Adrenal gland (tissue), 12 donors: ENCODE data around the gene ARHGAP20. TPM values are rescaled to one million over a fixed set of nuclear protein-coding genes. Genes with fewer than 3 reads are reported as not detected.

Experiments
- DNase-seq, 7 donors: peaks; one replicate each; pipeline ENCODE4 v3.0.0-alpha.2; 2019 to 2020
- H3K27ac ChIP-seq, 5 donors: fragments of 200-600 bp; sonication (generic) in 4 of 5; 1 replicate in 3 of 5; 2 replicates in 2 of 5; pipeline versions ENCODE4 v1.5.1 to v1.8.0; 2016 to 2020; ENCODE audit warnings: mild to moderate bottlenecking in 1 of 5
- H3K27me3 ChIP-seq: fragments of 200-600 bp; 2 replicates; pipeline ENCODE4 v1.8.0; 2021
- H3K36me3 ChIP-seq, 2 donors: fragments of 200-600 bp; replicated peaks in 1 of 2; 1 replicate in 1 of 2; 2 replicates in 1 of 2; pipeline versions ENCODE4 v1.5.1 to v1.8.0; 2018 to 2022
- H3K4me1 ChIP-seq, 2 donors: fragments of 200-600 bp; replicated peaks in 1 of 2; 1 replicate in 1 of 2; 2 replicates in 1 of 2; pipeline versions ENCODE4 v1.5.1 to v1.8.0; 2018 to 2021
- H3K4me3 ChIP-seq, 4 donors: fragments of 200-600 bp; sonication (generic) in 3 of 4; one replicate each; pipeline ENCODE4 v1.5.1; 2016 to 2018
- H3K9me3 ChIP-seq, 3 donors: fragments of 200-600 bp; sonication (generic) in 1 of 3; replicated peaks in 1 of 3; 1 replicate in 2 of 3; 2 replicates in 1 of 3; pipeline versions ENCODE4 v1.5.1 to v1.8.0; 2016 to 2021
- POLR2A ChIP-seq, 2 donors: fragments of 450-650 bp; IDR thresholded peaks; one replicate each; pipeline ENCODE4 v1.6.1; 2017; ENCODE audit warnings: antibody characterized with exemption in 2 of 2, mild to moderate bottlenecking in 2 of 2, moderate library complexity in 1 of 2
- WGBS, 4 donors: extraction: QIAGEN DNeasy Blood & Tissue Kit in 2 of 4; methylation state at CpG; one replicate each; pipeline versions ENCODE4 v1.1.5 to v1.1.7; 2013 to 2017; 5-methylcytosine and 5-hydroxymethylcytosine counted together
- intact Hi-C, 2 donors: fragments of 100-400 bp; cut with DNase I; formaldehyde crosslinking; loops; one replicate each; pipeline versions ENCODE4 v1.14.1 to v1.15.0; 2022 to 2023
- polyA plus RNA-seq, 3 donors: library from polyadenylated mRNA; stranded (reverse); fragments of 200-250 nt in 2 of 3; fragments of 350-450 nt in 1 of 3; fragmentation: Illumina TruSeq in 1 of 3; extraction: RNeasy Lipid Tissue Mini Kit (QIAGEN cat#74804) in 1 of 3; gene quantifications; one replicate each; pipeline ENCODE4 v1.2.3, GENCODE V29; 2013 to 2014
- total RNA-seq, 9 donors: library from RNA; depleted of rRNA in 4 of 9; stranded (reverse); fragments of >200 nt in 4 of 9; fragments of 120-200 nt in 1 of 9; fragmentation: NEBNext Ultra II Directional in 1 of 9; extraction: Animal tissue kit (Norgen Biotek cat#: 25700) in 1 of 9; gene quantifications; one replicate each; pipeline versions ENCODE4 v1.1.0 to v1.2.4, GENCODE V29; 2013 to 2023
- TF ChIP-seq, protein P1 (sequence below), 6 experiments: fragments of 450-650 bp in 4 of 6; fragments of 200-600 bp in 2 of 6; sonication (generic) in 1 of 6; IDR thresholded peaks; 1 replicate in 5 of 6; 2 replicates in 1 of 6; pipeline versions ENCODE4 v1.5.1 to v1.8.0; 2016 to 2021; ENCODE audit warnings: antibody characterized with exemption in 6 of 6, mild to moderate bottlenecking in 2 of 6, moderate library complexity in 1 of 6
- donor health status: healthy with polysubstance abuse.
- donor health status: Bipolar disorder and iron deficiency.
- donor health status: DM: yes; HTN: yes; CAD: no.
- donor health status: DM: no; HTN: no; CAD: no.
- donor health status: DM: no; HTN: no; CAD: no.
- donor health status: DM: yes; HTN: yes; CAD: no.

The ARHGAP20 gene
- total and polyA plus RNA-seq, 12 donors: 0.84 to 8.2 (median 3.7) TPM

- TF ChIP-seq, protein P1, sequence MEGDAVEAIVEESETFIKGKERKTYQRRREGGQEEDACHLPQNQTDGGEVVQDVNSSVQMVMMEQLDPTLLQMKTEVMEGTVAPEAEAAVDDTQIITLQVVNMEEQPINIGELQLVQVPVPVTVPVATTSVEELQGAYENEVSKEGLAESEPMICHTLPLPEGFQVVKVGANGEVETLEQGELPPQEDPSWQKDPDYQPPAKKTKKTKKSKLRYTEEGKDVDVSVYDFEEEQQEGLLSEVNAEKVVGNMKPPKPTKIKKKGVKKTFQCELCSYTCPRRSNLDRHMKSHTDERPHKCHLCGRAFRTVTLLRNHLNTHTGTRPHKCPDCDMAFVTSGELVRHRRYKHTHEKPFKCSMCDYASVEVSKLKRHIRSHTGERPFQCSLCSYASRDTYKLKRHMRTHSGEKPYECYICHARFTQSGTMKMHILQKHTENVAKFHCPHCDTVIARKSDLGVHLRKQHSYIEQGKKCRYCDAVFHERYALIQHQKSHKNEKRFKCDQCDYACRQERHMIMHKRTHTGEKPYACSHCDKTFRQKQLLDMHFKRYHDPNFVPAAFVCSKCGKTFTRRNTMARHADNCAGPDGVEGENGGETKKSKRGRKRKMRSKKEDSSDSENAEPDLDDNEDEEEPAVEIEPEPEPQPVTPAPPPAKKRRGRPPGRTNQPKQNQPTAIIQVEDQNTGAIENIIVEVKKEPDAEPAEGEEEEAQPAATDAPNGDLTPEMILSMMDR (IDR thresholded peaks at IDR 0.05): no peak
- no peak for TF ChIP-seq POLR2A (IDR thresholded peaks at IDR 0.05)
- Histone ChIP-seq H3K27me3 (no peaks in the 10 kb centered on the region), H3K4me1 (no peaks in the 10 kb centered on the region), H3K4me3 (no peak overlapping the region), H3K9me3 (peaks cover 0 to 8% (median 0%) of the 10 kb centered on the region in 3 donors), H3K27ac (no peak overlapping the region), H3K36me3 (no peaks in the 10 kb centered on the region)
- intact Hi-C loops: no loop called here
- DNase-seq: no peak
Observed at GRCh38 chr11:110750100-110750499, 37.9 kb upstream of the ARHGAP20 start.

DNA sequence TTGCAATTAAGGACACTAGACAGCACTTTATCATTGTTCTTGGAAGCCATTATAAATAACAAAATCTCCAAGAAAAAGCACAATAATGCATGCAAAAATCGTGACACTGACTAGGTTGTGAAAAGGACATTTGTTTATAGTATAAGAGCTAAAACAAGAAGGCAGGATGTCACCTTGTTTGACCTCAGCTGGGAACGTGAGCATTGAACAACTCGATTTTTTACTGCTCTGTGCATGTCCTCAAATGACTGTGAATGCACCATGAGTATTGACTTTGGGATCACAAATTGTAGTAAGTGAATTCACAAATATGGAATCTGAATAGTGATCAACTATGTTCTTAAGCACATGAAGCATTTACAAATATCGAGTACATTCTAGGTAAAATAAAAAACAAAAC is 35.3 kb upstream of the ARHGAP20 start:
- Histone ChIP-seq H3K36me3 (no peaks in the 10 kb centered on the region), H3K9me3 (peaks cover 0 to under 1% (median 0%) of the 10 kb centered on the region in 3 donors), H3K4me3 (no peak overlapping the region), H3K27me3 (no peaks in the 10 kb centered on the region), H3K4me1 (no peaks in the 10 kb centered on the region), H3K27ac (no peak overlapping the region)
- WGBS, 4 donors: 53 to 58% (median 55%) methylated on average over 4 of the region's 4 CpGs
- DNase-seq: no peak
- intact Hi-C loops: no loop called here
- TF ChIP-seq, protein P1 (IDR thresholded peaks at IDR 0.05): no peak
- TF ChIP-seq POLR2A (IDR thresholded peaks at IDR 0.05): no peak

DNA sequence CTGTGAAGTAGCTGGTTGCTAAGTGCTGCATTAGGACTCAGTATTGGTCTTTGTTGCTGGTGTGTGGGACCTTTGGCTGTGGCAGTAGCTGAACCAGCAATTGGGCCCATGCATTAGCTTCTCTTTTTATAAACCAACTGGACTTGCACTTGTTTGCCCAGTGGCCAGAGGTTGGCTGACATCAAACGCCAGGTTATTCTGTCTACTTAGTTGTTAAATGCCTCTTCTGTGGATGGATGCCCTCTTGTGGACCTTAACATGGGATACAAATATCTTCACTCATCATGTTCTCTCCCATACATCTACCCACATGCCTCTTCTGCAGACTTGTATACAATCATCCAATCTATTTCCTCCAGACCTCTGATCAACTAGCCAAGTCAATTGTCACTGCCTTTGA is 26.4 kb upstream of the ARHGAP20 start:
- intact Hi-C loops: no loop called here
- WGBS, 4 donors: 64 to 94% (median 78%) methylated on average over 1 of the region's 1 CpG
- no peaks in the 10 kb centered on the region for H3K4me1 ChIP-seq
- H3K27me3 ChIP-seq: no peaks in the 10 kb centered on the region
- DNase-seq: no peak
- no peak overlapping the region for H3K27ac ChIP-seq
- no peaks in the 10 kb centered on the region for H3K9me3 ChIP-seq
- H3K36me3 ChIP-seq: no peaks in the 10 kb centered on the region
- TF ChIP-seq POLR2A (IDR thresholded peaks at IDR 0.05): no peak
- TF ChIP-seq, protein P1 (IDR thresholded peaks at IDR 0.05): no peak
- H3K4me3 ChIP-seq: no peak overlapping the region

GRCh38 chr11:110737593-110737992 is 25.4 kb upstream of the ARHGAP20 start:
- intact Hi-C loops: no loop called here
- Histone ChIP-seq H3K27ac (no peak overlapping the region), H3K4me3 (no peak overlapping the region), H3K36me3 (no peaks in the 10 kb centered on the region), H3K4me1 (no peaks in the 10 kb centered on the region), H3K9me3 (no peaks in the 10 kb centered on the region), H3K27me3 (no peaks in the 10 kb centered on the region)
- TF ChIP-seq POLR2A (IDR thresholded peaks at IDR 0.05): no peak
- TF ChIP-seq, protein P1 (IDR thresholded peaks at IDR 0.05): no peak
- WGBS, 4 donors: 88 to 95% (median 88%) methylated on average over 2 of the region's 2 CpGs
- no peak for DNase-seq
